Astrocyte (in vitro differentiated cells and primary cell): ENCODE results near the gene PRRG4. TPM values are rescaled to one million over a fixed set of nuclear protein-coding genes. Genes with fewer than 3 reads are reported as not detected.

ENCODE experiments used
- DNase-seq: peaks from one replicate; pipeline ENCODE4 v3.0.0-alpha.2; 2010; ENCODE audit warnings: low read depth
- FAIRE-seq: peaks from 2 replicates; lab custom pipeline; 2011; peaks lifted over from hg19 to GRCh38; lab: Jason Lieb, UNC
- H2AFZ ChIP-seq: 2 replicates; pipeline ENCODE4 v1.6.0; 2012; ENCODE audit warnings: low read depth, low read length, inconsistent platforms
- H3K27ac ChIP-seq: 2 replicates; pipeline ENCODE4 v1.5.1; 2011; ENCODE audit warnings: low read depth, low read length, inconsistent platforms
- H3K27me3 ChIP-seq: 2 replicates; pipeline ENCODE4 v1.6.0; 2011; ENCODE audit warnings: low read length, inconsistent platforms; ENCODE audit not compliant: insufficient read depth
- H3K36me3 ChIP-seq: 2 replicates; pipeline ENCODE4 v1.5.1; 2011; ENCODE audit warnings: low read length, inconsistent platforms; ENCODE audit not compliant: insufficient read depth
- H3K4me1 ChIP-seq: 2 replicates; pipeline ENCODE4 v1.5.1; 2011; ENCODE audit warnings: low read length, inconsistent platforms; ENCODE audit not compliant: insufficient read depth
- H3K4me2 ChIP-seq: 2 replicates; pipeline ENCODE4 v1.6.0; 2012; ENCODE audit warnings: low read length, inconsistent platforms
- H3K4me3 ChIP-seq: 2 replicates; pipeline ENCODE4 v1.5.1; 2011; ENCODE audit warnings: low read depth, mild to moderate bottlenecking, low read length, inconsistent platforms; ENCODE audit not compliant: insufficient read depth
- H3K79me2 ChIP-seq: 2 replicates; pipeline ENCODE4 v1.6.0; 2012; ENCODE audit warnings: mild to moderate bottlenecking, low read length, inconsistent platforms; ENCODE audit not compliant: insufficient read depth
- H3K9ac ChIP-seq: 2 replicates; pipeline ENCODE4 v1.6.0; 2012; ENCODE audit warnings: mild to moderate bottlenecking, low read length, inconsistent platforms
- H3K9me3 ChIP-seq: 2 replicates; pipeline ENCODE4 v1.5.1; 2012; ENCODE audit warnings: low read depth, mild to moderate bottlenecking, low read length, inconsistent platforms; ENCODE audit not compliant: insufficient read depth
- H4K20me1 ChIP-seq: 2 replicates; pipeline ENCODE4 v1.6.0; 2012; ENCODE audit warnings: low read length, inconsistent platforms; ENCODE audit not compliant: insufficient read depth
- H3K27ac Mint-ChIP-seq: one replicate; pipeline ENCODE4 v1.8.0; 2021; ENCODE audit warnings: mild to moderate bottlenecking, mixed read lengths; ENCODE audit not compliant: unreplicated experiment
- H3K27me3 Mint-ChIP-seq: one replicate; pipeline ENCODE4 v1.8.0; 2021; ENCODE audit warnings: low read depth, mixed read lengths; ENCODE audit not compliant: unreplicated experiment
- H3K36me3 Mint-ChIP-seq: one replicate; pipeline ENCODE4 v1.8.0; 2021; ENCODE audit warnings: low read depth, mixed read lengths; ENCODE audit not compliant: unreplicated experiment
- H3K4me1 Mint-ChIP-seq: one replicate; pipeline ENCODE4 v1.8.0; 2021; ENCODE audit warnings: low read depth, mixed read lengths; ENCODE audit not compliant: unreplicated experiment
- H3K4me3 Mint-ChIP-seq: one replicate; pipeline ENCODE4 v1.8.0; 2021; ENCODE audit warnings: mild to moderate bottlenecking, moderate library complexity, mixed read lengths; ENCODE audit not compliant: unreplicated experiment
- H3K9me3 Mint-ChIP-seq: one replicate; pipeline ENCODE4 v1.8.0; 2021; ENCODE audit warnings: mild to moderate bottlenecking, mixed read lengths; ENCODE audit not compliant: unreplicated experiment
- EZH2 ChIP-seq: IDR thresholded peaks from 2 replicates; pipeline ENCODE4 v1.6.1; 2012; ENCODE audit warnings: mild to moderate bottlenecking, low read length, inconsistent platforms; ENCODE audit not compliant: insufficient read depth
- total RNA-seq: library from RNA; stranded (reverse); gene quantifications from 2 replicates; pipeline ENCODE4 v1.2.1, GENCODE V29; 2021
- TF ChIP-seq, protein P1 (sequence below): IDR thresholded peaks from 2 replicates; pipeline ENCODE4 v1.5.1; 2011; ENCODE audit warnings: low read depth, mild to moderate bottlenecking, inconsistent platforms, low read length, moderate library complexity; ENCODE audit not compliant: insufficient read depth

Gene PRRG4
- total RNA-seq, 1 donor from 2014 or later: 0.45 TPM

DNA sequence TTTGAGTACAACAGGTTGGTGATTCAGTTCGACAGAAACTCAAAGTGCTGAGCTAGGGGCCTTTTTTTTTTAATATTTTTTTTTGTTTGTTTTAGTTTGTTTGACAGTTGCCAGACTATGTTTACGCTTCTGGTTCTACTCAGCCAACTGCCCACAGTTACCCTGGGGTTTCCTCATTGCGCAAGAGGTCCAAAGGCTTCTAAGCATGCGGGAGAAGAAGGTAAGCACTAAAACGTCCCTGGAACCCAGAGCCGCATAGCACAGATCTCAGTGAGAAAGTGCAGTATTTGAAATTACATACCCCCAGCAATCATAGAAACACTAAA lies 649 bp downstream of the PRRG4 start:
- Mint-ChIP-seq H3K9me3 (no peaks in the 10 kb centered on the region), H3K4me1 (no peaks in the 10 kb centered on the region), H3K27me3 (peaks cover 16% of the 10 kb centered on the region), H3K36me3 (no peaks in the 10 kb centered on the region), H3K4me3 (peak overlapping the region; percentile 72), H3K27ac (no peak overlapping the region)
- no peak for DNase-seq
- Histone ChIP-seq H3K27me3 (peaks cover 16% of the 10 kb centered on the region), H3K9ac (no peak overlapping the region), H3K9me3 (no peaks in the 10 kb centered on the region), H3K36me3 (no peaks in the 10 kb centered on the region), H3K4me1 (peaks cover 4% of the 10 kb centered on the region), H4K20me1 (no peaks in the 10 kb centered on the region), H3K4me2 (peak overlapping the region; percentile 83), H3K27ac (no peak overlapping the region), H3K4me3 (peak overlapping the region; percentile 51), H3K79me2 (no peaks in the 10 kb centered on the region), H2AFZ (no peak overlapping the region)
- no peak for TF ChIP-seq EZH2
- TF ChIP-seq, protein P1, sequence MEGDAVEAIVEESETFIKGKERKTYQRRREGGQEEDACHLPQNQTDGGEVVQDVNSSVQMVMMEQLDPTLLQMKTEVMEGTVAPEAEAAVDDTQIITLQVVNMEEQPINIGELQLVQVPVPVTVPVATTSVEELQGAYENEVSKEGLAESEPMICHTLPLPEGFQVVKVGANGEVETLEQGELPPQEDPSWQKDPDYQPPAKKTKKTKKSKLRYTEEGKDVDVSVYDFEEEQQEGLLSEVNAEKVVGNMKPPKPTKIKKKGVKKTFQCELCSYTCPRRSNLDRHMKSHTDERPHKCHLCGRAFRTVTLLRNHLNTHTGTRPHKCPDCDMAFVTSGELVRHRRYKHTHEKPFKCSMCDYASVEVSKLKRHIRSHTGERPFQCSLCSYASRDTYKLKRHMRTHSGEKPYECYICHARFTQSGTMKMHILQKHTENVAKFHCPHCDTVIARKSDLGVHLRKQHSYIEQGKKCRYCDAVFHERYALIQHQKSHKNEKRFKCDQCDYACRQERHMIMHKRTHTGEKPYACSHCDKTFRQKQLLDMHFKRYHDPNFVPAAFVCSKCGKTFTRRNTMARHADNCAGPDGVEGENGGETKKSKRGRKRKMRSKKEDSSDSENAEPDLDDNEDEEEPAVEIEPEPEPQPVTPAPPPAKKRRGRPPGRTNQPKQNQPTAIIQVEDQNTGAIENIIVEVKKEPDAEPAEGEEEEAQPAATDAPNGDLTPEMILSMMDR: no peak
- FAIRE-seq: no peak

DNA sequence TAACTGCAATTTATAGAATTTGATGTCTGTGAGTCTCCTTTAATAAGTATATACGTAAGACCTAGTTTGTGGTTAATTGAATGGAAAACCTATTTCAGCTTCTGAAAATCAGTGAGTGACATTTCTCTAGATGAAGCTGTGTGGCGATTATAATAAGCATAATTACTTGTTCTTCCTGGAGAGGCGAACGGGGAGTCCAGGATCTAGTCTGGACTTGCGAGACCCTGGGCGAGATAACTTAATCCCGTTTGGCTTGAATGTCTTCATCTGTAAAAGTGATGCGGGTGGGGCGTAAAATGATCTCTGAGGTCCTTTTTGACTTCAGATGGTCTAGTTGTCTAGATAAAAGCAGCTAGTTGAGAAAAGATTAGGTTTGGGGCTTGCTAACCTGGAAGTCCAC lies 1.1 kb downstream of the PRRG4 start:
- H3K36me3 Mint-ChIP-seq: no peaks in the 10 kb centered on the region
- Histone ChIP-seq H4K20me1 (no peaks in the 10 kb centered on the region), H2AFZ (no peak overlapping the region), H3K27ac (no peak overlapping the region), H3K4me2 (no peak overlapping the region), H3K4me1 (peaks cover 4% of the 10 kb centered on the region), H3K9ac (no peak overlapping the region), H3K4me3 (no peak overlapping the region), H3K27me3 (peaks cover 16% of the 10 kb centered on the region), H3K36me3 (no peaks in the 10 kb centered on the region), H3K79me2 (no peaks in the 10 kb centered on the region), H3K9me3 (no peaks in the 10 kb centered on the region)
- TF ChIP-seq, protein P1: no peak
- no peak for TF ChIP-seq EZH2
- H3K27me3 Mint-ChIP-seq: peaks cover 16% of the 10 kb centered on the region
- H3K9me3 Mint-ChIP-seq: no peaks in the 10 kb centered on the region
- no peak for DNase-seq
- FAIRE-seq: no peak
- peak overlapping the region; percentile 72 for H3K4me3 Mint-ChIP-seq
- H3K27ac Mint-ChIP-seq: no peak overlapping the region
- no peaks in the 10 kb centered on the region for H3K4me1 Mint-ChIP-seq

DNA sequence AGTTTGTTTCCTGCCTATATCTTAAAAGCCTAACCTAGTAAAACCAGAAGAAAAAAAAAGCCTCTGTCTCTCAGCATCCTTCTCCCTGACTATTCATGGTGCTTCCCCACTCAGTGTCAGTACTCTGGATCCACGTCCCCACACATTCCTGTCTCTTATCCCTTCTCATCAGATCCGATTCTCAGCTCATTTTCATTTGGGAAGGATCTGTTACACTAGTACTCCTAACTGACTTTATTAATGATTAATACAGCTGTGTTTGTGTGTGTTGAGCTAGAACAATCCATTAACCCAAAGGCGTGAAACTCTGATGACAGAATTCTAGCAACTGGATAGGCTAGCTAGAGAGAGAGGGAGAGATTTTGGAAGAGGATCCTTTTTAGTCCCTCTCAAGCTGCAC lies 1.5 kb downstream of the PRRG4 start:
- H3K36me3 Mint-ChIP-seq: no peaks in the 10 kb centered on the region
- no peaks in the 10 kb centered on the region for H4K20me1 ChIP-seq
- no peak overlapping the region for H3K27ac Mint-ChIP-seq
- no peak overlapping the region for H3K4me3 Mint-ChIP-seq
- no peak overlapping the region for H3K9ac ChIP-seq
- no peaks in the 10 kb centered on the region for H3K9me3 Mint-ChIP-seq
- peaks cover 16% of the 10 kb centered on the region for H3K27me3 ChIP-seq
- no peaks in the 10 kb centered on the region for H3K9me3 ChIP-seq
- no peaks in the 10 kb centered on the region for H3K36me3 ChIP-seq
- H3K4me3 ChIP-seq: no peak overlapping the region
- DNase-seq (no peak), FAIRE-seq (no peak)
- peaks cover 4% of the 10 kb centered on the region for H3K4me1 ChIP-seq
- no peaks in the 10 kb centered on the region for H3K4me1 Mint-ChIP-seq
- H3K27me3 Mint-ChIP-seq: peaks cover 16% of the 10 kb centered on the region
- H3K27ac ChIP-seq: no peak overlapping the region
- H3K79me2 ChIP-seq: no peaks in the 10 kb centered on the region
- H3K4me2 ChIP-seq: no peak overlapping the region
- TF ChIP-seq, protein P1: no peak
- TF ChIP-seq EZH2: no peak
- H2AFZ ChIP-seq: no peak overlapping the region
